AG08396 (cell line): ENCODE results near the gene CBFA2T2.
A peak's percentile ranks its signal among the peaks of the same experiment; 100 is the strongest.
"Not testable (repeated sequence)": the region's sequence is repeated elsewhere in the genome, so short reads cannot be mapped to it uniquely, and the experiment has no call there.

ENCODE experiments used
- DNase-seq: peaks from one replicate; pipeline ENCODE4 v3.0.0; 2012; ENCODE audit warnings: low spot score, mixed read lengths

The CBFA2T2 gene

GRCh38 chr20:33490023-33490933 lies at the start of gene CBFA2T2:
TSS of gene CBFA2T2 (plus strand) at chr20:33490096. CDS start at chr20:33490268, 172 bp downstream.
- peak; percentile 81 for DNase-seq

DNA sequence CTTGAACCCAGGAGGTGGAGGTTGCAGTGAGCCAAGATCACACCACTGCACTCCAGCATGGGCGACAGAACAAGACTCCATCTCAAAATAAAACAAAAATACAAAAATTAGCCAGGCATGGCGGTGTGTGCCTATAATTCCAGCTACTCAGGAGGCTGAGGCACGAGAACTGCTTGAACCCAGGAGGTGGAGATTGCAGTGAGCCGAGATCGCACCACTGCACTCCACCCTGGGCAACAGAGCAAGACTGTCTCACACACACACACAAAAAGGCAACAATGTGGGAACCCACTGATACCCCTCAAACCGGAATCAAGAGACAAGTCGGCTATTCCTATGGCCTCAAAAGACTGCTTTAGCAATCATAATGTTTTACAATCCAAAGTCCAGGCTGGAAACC lies 49.3 kb upstream of the CBFA2T2 start:
- not testable (repeated sequence) for DNase-seq

DNA sequence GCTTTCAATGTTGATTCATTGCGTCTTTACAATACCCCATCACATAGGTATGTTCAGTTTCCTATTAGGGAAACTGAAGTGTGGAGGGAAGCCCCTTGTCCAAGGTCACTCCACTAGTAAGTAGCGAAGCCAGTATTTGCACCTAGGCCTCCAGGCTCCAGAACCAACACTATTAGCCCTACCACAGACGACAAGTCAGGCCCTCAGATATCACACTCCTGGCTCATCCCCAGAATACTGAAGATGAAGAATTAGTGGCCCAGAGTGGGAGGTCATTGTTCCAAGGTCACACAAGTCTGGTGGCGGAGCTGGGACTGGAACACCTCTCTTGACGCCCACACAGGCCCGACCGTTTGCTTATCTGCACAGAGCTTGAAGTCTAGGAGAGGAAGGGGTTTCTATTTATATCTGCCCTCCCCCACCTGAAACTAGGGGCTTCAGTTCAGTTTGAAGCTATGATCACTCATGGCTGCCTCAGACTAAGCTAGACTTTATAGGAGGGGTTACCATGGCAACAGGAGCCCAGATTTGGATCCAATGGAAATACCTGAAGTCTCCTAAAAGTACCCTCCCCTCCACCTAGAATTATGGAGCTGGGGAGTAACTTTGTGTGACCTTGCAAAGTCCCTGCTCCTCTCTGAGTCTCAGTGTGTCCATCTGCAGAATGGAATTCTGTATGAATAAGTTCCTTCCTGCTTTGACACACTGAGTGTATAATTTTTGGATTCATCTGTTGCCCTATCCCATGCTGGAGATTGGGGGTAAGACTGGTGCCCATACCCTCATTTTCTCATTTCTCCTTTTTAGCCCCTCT lies 48.5 kb upstream of the CBFA2T2 start:
- DNase-seq, result no peak

GRCh38 chr20:33442136-33443005 lies 47.5 kb upstream of the CBFA2T2 start:
- no peak for DNase-seq

DNA sequence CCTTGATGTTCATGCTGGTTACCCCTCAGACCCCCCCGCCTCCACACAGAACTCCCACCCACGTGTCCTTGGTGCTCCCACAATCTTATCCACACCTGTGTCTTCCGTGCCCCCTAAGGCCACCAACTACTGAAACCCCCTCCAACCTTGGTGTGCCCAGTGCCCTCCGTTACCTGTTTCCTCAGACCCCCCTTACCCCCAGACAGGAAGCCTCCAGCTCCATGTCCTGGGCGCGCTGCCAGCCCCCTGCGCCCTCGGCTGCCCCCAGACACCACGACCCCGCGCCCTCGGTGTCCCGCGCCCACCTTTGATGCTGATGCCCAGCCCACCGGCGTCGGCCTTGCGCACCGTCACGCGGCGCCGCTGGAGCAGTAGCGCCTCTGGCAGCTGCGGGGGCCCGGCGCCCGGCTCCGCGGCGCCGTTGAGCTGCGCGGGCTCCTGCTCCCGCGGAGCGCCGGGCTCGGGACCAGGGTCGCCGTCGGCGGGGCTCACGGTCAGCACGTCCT lies 46.8 kb upstream of the CBFA2T2 start:
- no peak for DNase-seq

- DNase-seq, result peak; percentile 95
These were observed 46.2 kb upstream of the CBFA2T2 start, which contains the start of gene SNTA1 for GRCh38 chr20:33443512-33444239. TSS of gene SNTA1 (minus strand) at chr20:33443763. CDS start at chr20:33443620, 143 bp downstream.

- no peak for DNase-seq
These were observed 44.9 kb upstream of the CBFA2T2 start for GRCh38 chr20:33444797-33445560.

GRCh38 chr20:33445881-33446625 lies 43.8 kb upstream of the CBFA2T2 start:
- DNase-seq, result no peak

GRCh38 chr20:33450867-33451266 lies 39.0 kb upstream of the CBFA2T2 start:
- peak; percentile 44 for DNase-seq

DNA sequence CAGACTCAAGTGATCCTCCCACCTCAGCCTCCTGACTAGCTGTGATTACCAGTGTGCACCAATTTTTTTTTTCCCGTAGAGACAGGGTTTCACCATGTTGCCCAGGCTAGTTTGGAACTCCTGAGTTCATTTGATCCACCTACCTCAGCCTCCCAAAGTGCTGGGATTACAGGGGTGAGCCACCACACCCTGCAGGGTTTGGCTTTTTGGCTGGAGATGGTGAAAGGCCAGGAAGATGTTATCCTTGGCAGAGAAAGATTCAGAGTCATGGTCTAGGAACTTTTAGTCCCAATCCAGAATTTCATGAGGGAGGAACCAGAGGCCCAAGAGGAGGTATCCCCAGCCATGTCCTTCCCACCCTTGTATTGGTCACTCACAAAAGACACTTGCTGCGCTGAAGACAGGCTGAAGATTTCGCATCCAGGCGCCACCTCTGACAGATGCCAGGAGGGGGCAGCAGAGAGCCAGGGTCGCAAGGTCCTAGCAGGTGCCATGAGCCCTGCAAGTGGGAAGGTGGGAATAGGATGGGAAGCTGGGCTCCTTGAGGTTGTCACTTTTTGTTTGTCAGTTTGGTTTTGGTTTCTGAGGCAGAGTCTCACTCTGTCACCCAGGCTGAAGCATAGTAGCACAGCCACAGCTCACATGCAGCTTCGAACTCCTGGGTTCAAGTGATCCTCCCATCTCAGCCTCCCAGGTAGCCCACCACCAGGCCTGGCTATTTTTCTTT lies 32.8 kb upstream of the CBFA2T2 start:
- DNase-seq, result peak; percentile 80

GRCh38 chr20:33459599-33459998 lies 30.3 kb upstream of the CBFA2T2 start:
- no peak for DNase-seq

DNA sequence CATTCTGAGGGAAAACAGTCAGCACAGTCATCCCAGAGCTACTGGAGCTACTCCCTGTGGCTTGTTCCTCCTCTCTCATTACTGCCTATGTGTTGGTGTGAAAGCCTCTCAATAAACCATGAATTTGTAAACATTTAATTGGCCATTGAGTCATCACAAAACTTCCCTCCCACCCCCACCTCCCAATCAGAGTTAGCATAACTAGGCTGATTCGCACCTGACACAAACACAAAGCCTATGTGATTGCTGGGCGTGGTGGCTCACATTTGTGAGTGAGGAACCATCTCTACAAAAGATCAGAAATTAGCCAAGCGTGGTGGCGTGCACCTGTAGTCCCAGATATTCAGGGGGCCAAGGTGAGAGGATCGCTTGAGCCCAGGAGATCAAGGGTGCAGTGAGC lies 29.2 kb upstream of the CBFA2T2 start:
- no peak for DNase-seq

GRCh38 chr20:33463332-33464101 lies 26.4 kb upstream of the CBFA2T2 start:
- no peak for DNase-seq

- not testable (repeated sequence) for DNase-seq
These were observed 25.1 kb upstream of the CBFA2T2 start for GRCh38 chr20:33464759-33465158.

DNA sequence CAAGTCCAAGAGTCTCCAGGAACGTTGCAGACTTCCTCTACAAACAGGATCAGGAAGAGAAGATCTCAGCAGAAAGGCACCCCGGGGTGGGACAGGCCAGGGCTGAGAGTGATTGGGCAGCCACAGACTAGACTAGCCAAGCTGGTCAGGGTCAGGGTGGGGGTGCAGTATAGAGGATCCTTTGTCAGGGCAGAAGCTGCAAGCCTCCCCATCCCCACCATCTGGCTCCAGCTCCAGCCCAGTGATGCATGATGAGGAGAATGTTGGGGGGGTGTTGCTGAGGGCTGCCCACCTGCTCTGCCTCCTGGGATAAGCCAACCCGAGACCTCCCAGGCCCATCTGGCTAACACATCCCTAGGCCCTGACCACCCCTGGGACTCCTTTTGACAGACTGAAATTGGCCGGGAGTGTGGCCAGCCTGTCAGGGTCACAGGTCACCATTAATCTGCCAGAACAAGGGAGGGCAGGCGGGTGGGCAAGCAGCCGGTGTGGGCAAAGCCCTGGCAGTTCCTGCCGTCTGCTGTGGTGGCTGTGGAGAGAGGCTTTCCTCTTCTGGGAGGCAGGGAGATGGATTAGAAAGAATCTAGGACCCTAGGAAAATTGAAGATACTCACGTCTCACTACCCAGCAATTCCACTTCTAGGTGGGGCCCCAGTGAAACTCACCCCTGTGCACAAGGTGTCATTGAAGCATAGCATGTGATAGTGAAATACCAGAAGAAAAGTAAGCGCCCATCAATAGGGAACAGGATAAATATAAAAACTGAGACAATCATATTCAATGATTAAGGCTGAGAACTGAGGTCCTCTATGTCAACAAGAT lies 24.2 kb upstream of the CBFA2T2 start:
- no peak for DNase-seq

DNA sequence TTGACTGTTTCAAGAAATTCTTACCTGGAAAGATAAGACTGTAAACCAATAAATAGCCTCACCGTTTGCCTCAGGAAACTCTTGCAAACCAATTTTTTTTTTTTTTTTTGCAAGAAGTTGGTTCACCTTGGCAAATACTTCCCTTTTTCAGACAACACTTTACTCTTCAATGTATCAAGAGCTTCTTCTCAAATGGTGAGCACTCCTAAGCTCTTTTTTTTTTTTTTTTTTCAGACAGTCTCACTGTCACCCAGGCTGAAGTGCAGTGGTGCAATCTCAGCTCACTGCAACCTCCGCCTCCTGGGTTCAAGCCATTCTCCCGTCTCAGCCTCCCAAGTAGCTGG lies 23.6 kb upstream of the CBFA2T2 start:
- DNase-seq, result no peak

DNA sequence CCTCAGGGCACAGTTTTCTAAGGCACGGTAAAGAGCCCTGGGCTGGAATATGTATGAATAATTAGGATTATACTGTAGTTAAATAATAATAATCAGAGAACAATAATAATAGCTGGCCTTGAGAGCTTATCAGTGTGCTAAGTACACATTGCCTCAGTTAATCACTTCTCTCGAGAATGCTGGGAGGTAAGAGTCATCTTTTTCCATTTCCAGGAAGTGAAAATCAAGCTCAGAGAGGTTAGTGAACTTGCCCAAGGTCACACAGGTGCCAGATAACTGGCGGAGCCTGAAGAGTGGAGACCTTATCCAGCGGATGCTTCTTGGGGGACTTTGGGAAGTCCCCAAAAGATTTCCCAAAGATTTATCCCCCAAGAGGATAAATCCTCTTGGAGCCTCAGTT lies 19.4 kb upstream of the CBFA2T2 start:
- DNase-seq, result no peak
